WERI-Rb-1 (cell line): Measurements from ENCODE around the gene ABCA4.

Experiments used
- DNase-seq: peaks from one replicate; pipeline ENCODE4 v3.0.0-alpha.2; 2020
- H3K27ac ChIP-seq: fragments of 250-450 bp; sonication (Bioruptor Pico); 2 replicates; pipeline ENCODE4 v1.5.1; 2020; ENCODE audit warnings: mild to moderate bottlenecking, moderate library complexity
- H3K27me3 ChIP-seq: fragments of 250-450 bp; sonication (Bioruptor Pico); 2 replicates; pipeline ENCODE4 v1.5.1; 2021; ENCODE audit warnings: mild to moderate bottlenecking, low read depth, moderate library complexity; ENCODE audit not compliant: insufficient read depth, severe bottlenecking
- H3K36me3 ChIP-seq: fragments of 250-450 bp; sonication (Bioruptor Pico); 2 replicates; pipeline ENCODE4 v1.5.1; 2020; ENCODE audit warnings: mild to moderate bottlenecking, moderate library complexity
- H3K4me3 ChIP-seq: 2 replicates; pipeline ENCODE4 v1.5.1; 2011; ENCODE audit warnings: low read depth, mild to moderate bottlenecking, control low read depth, low read length
- H3K9me3 ChIP-seq: fragments of 250-450 bp; sonication (Bioruptor Pico); 2 replicates; pipeline ENCODE4 v1.5.1; 2021; ENCODE audit warnings: mild to moderate bottlenecking, moderate library complexity; ENCODE audit not compliant: severe bottlenecking
- CTCF ChIP-seq: IDR thresholded peaks from 2 replicates; pipeline ENCODE4 v1.5.1; 2011; ENCODE audit warnings: low read depth, mild to moderate bottlenecking, control low read depth, inconsistent platforms, low read length

The ABCA4 gene

GRCh38 chr1:94130851-94131595 lies 10.1 kb upstream of the ABCA4 start:
- no peaks in the 10 kb centered on the region for H3K36me3 ChIP-seq
- H3K9me3 ChIP-seq = no peaks in the 10 kb centered on the region
- H3K27ac ChIP-seq = no peak overlapping the region
- H3K27me3 ChIP-seq = no peaks in the 10 kb centered on the region
- TF ChIP-seq CTCF = no peak
- H3K4me3 ChIP-seq = no peak overlapping the region
- no peak for DNase-seq

- no peak for DNase-seq
- no peak overlapping the region for H3K27ac ChIP-seq
- no peaks in the 10 kb centered on the region for H3K9me3 ChIP-seq
- H3K4me3 ChIP-seq = no peak overlapping the region
- TF ChIP-seq CTCF = no peak
- H3K36me3 ChIP-seq = no peaks in the 10 kb centered on the region
- H3K27me3 ChIP-seq = no peaks in the 10 kb centered on the region
Observed at GRCh38 chr1:94126651-94127050, 5.7 kb upstream of the ABCA4 start.

GRCh38 chr1:94125551-94126514 lies 4.9 kb upstream of the ABCA4 start:
- no peaks in the 10 kb centered on the region for H3K27me3 ChIP-seq
- no peak for DNase-seq
- no peaks in the 10 kb centered on the region for H3K9me3 ChIP-seq
- TF ChIP-seq CTCF = no peak
- H3K27ac ChIP-seq = no peak overlapping the region
- H3K4me3 ChIP-seq = no peak overlapping the region
- H3K36me3 ChIP-seq = no peaks in the 10 kb centered on the region

GRCh38 chr1:94124538-94124937 lies 3.6 kb upstream of the ABCA4 start:
- Histone ChIP-seq H3K9me3 (no peaks in the 10 kb centered on the region), H3K4me3 (no peak overlapping the region), H3K27me3 (no peaks in the 10 kb centered on the region), H3K36me3 (no peaks in the 10 kb centered on the region), H3K27ac (no peak overlapping the region)
- TF ChIP-seq CTCF = no peak
- DNase-seq = no peak

- no peak for TF ChIP-seq CTCF
- Histone ChIP-seq H3K36me3 (no peaks in the 10 kb centered on the region), H3K9me3 (no peaks in the 10 kb centered on the region), H3K4me3 (no peak overlapping the region), H3K27ac (no peak overlapping the region), H3K27me3 (no peaks in the 10 kb centered on the region)
- DNase-seq = no peak
Observed at GRCh38 chr1:94122201-94122970, 1.4 kb upstream of the ABCA4 start.
